HUDEP-2 (cell line): ENCODE measurements around the gene PHOX2B.
"Not testable (repeated sequence)": the region's sequence is repeated elsewhere in the genome, so short reads cannot be mapped to it uniquely, and the experiment has no call there.

Experiments used
- DNase-seq, 76 experiments: peaks; one replicate each; lab custom pipeline; 2025; ENCODE audit not compliant: unreplicated experiment in 76 of 76; lab: John Stamatoyannopoulos, UW

The PHOX2B gene

GRCh38 chr4:41714364-41715000 is 34.0 kb downstream of the PHOX2B start:
- DNase-seq: no peak

DNA sequence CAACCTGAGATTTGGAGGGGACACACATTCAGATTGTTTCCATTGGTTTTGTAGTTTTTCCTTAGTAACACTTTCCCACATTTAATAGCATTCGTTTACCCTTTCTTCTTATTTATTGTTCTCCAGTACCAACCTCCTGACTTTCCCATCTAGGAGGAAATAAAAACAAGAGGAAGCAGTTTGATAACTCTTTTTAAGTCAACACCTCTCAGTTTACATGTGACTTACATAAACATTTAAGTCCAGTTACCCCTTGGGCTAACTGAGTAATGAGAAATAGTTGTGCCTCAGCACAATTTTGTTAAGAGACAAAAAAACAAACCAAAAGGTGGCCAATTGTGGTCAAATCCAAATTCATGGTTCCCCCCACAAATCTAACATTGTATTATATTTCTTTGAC is 34.8 kb downstream of the PHOX2B start:
- DNase-seq: no peak

GRCh38 chr4:41712425-41712824 is 36.1 kb downstream of the PHOX2B start:
- no peak for DNase-seq

DNA sequence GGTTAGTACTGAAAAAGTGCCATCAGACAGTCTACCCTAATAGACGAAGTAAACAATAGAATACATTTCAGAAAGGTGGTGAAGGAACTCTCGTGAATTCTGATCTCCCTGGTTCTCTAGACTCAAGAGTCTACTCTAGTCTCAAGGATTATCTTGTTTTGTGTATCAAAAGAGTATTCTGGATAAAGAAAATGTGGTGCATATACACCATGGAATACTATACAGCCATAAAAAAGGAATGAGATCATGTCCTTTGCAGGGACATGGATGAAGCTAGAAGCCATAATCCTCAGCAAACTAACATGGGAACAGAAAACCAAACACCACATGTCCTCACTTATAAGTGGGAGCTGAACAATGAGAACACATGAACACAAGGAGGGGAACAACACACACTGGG is 36.9 kb downstream of the PHOX2B start:
- not testable (repeated sequence) for DNase-seq

DNA sequence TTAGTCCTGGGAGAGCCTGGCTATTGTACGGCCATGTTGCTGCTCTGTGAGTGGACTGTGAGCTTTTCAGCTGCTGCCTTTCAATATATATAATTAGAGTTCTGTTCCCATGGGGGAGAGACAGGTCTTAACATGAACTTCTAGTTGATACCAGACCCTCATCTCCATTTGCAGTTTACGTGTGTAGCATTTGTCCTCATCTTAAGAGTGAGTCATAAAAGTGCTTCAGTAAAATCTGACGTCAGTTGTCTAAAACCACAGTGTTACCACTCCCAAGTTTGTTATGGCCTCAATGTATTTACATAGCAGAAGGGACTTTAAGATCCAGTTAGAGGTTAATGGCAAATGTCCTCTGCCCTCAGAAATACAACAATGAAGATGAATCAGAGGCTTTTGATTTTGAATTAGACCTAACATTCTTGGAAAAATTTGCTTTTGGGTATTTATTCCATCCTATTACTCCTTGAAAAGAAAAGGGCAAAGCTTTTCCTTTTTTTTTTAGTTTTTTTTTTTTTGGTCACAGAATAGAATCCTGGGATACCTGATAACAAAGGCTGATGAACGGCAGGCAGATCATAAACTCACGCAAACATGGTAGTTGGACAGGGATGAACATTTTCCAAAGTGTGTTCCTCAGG is 38.6 kb downstream of the PHOX2B start:
- no peak for DNase-seq

- no peak for DNase-seq
Measured at GRCh38 chr4:41703785-41704184, 44.7 kb downstream of the PHOX2B start.

DNA sequence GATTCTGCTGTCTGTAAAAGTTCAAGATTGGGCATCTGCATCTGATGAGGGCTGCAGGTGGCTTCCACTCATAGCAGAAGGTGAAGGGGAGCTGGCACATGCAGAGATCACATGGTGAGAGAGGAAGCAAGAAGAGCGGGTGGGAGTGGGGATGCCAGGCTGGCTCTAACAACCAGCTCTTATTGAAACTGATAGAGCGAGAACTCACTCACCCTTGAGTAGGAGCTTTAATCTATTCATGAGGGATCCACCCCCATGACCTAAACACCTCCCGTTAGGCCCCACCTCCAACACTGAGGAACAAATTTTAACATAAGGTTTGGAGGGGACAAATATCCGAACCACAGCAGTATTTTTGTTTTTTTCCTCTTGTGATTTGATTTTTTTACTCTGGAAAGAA is 45.8 kb downstream of the PHOX2B start:
- DNase-seq: no peak

DNA sequence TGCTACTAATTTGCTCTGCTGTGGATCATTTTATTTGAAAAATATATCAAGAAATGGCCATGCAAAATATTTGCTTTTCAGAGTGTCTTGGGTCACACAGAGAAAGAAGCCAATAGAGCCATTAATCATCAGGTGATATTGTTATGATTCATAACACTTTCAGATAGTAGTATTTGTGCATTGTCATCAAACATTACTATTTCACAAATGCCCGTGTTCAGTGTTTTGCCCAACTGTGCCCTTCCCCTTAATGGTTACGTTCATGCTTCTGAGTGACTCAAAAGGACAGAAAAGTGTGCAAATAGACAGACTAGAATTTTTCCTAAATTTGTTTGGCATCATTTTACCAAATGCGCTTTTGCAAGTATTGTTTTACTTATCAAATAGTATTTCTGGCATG is 46.5 kb downstream of the PHOX2B start:
- DNase-seq: no peak

GRCh38 chr4:41696763-41697162 is 51.8 kb downstream of the PHOX2B start:
- no peak for DNase-seq

- DNase-seq: no peak
Measured at GRCh38 chr4:41696131-41696530, 52.4 kb downstream of the PHOX2B start.
